HL-60 (cell line): ENCODE measurements around the gene LRIT1.

Experiments
- CTCF ChIP-seq: IDR thresholded peaks from one replicate; pipeline ENCODE4 v1.5.1; 2011; ENCODE audit warnings: low read length, control low read depth, inconsistent platforms; ENCODE audit not compliant: insufficient read depth
- POLR2AphosphoS5 ChIP-seq: IDR thresholded peaks from 2 replicates; pipeline ENCODE4 v1.6.1; 2012; ENCODE audit warnings: low read depth
- REST ChIP-seq: IDR thresholded peaks from 2 replicates; pipeline ENCODE4 v1.6.1; 2012; ENCODE audit warnings: low read depth; ENCODE audit not compliant: insufficient replicate concordance

- TF ChIP-seq CTCF (no peak), REST (no peak), POLR2AphosphoS5 (no peak)
Measured at GRCh38 chr10:84258034-84258695, 16.8 kb upstream of the LRIT1 start.
